Measurements from ENCODE around the gene RPS26.
"Not testable (repeated sequence)": the region's sequence is repeated elsewhere in the genome, so short reads cannot be mapped to it uniquely, and the experiment has no call there.

The RPS26 gene

DNA sequence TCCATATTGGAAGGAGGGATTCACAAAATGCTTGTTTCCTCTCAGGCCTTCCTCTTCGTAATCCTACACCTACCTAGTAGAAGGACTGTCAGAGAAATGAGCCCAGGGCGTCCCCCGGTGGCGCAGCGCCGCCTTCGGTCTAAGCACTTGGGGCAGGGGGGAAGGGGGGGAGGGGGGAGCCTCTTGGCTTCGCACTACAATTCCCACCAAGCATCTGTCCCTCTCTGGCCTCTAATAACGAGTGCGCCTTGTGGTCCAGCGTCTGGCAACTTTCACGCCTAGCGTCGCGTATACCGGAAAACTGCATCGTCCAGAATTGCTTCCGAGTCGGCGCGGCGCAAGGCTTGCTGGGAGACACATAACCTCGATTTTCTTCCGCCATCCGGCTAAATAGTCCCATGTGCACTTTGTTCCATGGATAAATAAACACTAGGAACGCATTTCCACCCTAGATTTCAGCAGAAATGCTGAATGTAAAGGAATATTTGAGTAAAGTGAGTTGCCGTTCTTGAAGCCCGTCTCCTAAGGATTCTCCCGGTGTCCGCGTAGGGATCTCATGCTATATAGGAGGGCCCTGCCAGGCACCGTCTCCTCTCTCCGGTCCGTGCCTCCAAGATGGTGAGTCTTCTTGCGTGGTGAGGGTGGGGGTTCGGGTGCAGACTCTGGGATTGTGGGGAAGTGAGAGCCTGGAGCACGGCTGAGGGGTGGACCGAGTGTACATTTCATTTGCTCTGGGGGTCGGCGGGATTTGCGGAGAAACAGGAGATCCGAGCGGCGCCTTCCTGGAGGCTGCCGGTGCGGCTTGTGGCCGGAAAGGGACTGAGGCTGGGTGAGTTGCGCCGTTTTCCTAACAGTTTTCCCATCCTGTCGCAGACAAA lies at the start of gene RPS26:
Gene RPS26, plus strand, starts transcription at position 367 of the 878 bp plus-strand sequence. Its CDS starts 249 bp downstream, at position 616.
- DNase-seq (ENCODE audit: extremely low read depth in 1 of 2, low read depth in 1 of 2) = peak; percentile 77 to 83

DNA sequence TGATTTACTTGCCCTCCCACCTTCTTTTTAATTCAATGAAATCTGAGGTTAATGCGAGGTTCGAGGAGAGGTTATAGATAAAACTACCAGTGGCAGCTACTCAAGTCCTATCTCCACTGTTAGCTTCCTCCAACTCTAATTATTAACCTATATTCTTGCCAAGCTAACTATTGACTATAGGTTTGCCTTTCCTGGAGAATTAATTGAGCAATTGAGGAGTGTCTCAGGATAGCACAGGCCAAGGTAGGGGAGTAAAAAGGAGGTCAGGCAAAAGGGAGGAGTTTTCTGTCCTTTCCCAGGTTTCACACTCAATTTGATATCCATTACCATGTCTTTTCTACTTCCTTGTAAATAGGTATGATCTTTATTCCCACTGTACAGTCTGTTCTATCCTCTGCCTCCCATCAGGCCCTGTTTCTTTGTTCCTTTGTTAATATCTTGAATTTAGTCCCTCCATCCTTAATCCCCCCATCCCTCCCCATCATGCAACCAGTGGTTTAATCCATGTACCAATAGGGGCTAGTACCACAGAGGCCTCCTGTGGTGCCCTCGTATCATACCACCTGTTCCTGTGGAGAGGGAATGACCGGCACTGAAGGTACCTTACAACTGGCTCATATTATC lies 48.4 kb upstream of the RPS26 start:
- DNase-seq (ENCODE audit: extremely low read depth in 1 of 2, low read depth in 1 of 2) = no peak

GRCh38 chr12:55995366-55995765 lies 46.4 kb upstream of the RPS26 start:
- DNase-seq (ENCODE audit: extremely low read depth in 1 of 2, low read depth in 1 of 2) = no peak

DNA sequence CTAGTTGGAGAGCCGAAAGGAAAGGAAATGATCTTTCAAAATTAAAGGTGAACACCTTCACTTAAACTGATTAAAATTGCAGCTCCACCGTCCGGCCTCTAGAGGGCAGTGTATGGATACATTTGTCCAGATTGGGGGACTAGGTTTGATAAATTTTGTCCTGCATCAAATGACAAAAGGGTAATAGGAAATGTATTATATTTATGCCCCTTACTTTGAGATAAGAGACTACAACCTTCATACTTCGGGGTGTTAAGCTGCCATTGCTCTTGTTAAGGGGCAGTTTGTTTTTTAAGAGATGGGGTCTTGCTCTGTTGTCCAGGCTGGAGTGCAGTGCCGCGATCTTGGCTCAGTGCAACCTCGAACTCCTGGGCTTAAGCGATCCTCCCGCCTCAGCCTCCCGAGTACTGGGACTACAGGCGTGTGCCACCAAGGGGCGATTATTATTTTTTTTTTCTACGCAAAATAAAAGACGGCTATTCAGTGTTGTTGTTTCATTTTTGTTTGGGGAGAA lies 45.5 kb upstream of the RPS26 start:
- DNase-seq (ENCODE audit: extremely low read depth in 1 of 2, low read depth in 1 of 2) = peak; percentile 28 to 37

DNA sequence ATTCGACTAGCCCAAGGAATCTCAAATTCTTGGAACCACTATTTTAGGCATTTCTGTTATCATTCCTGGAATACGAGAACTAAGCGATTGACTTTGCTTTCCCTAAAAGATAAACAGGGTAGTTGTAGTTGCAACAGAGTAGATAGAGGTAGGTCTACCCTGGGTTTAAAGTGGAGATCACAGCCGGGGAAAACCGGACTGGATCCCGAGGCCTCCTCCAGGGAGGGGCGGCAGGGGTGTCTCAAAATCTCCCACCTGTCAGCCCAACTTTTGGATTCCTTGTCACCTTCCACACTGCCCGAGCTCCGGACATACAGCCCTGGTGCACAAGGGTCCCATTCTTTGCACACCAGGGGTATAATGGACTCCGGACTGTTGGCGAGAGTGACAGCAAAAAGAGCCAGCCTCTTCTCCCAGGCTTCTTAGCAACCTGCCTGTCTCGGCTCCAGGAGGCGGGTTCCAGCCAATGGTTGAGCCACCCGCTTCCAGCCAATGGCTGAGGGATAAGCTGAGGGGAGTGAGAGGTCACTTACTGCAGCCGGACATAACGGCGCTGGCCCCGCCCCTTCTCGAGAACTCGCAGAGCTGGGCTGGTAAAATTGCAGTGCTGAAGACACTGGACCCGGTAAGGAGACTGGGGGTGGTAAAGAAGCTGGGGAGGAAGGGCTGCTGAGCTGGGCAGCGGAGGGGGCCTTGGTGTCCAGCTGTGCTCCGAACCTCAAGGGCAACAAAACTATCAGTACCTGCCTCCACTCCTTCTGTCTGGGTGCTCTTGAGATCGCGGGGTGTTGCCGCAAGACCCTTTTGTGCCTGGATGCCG lies 44.8 kb upstream of the RPS26 start, which contains the start of gene SUOX:
Gene SUOX, plus strand, starts transcription at position 562 of the 820 bp plus-strand sequence. CDS start 4,946 bp downstream, outside the sequence.
- no peak for DNase-seq (ENCODE audit: extremely low read depth in 1 of 2, low read depth in 1 of 2)

DNA sequence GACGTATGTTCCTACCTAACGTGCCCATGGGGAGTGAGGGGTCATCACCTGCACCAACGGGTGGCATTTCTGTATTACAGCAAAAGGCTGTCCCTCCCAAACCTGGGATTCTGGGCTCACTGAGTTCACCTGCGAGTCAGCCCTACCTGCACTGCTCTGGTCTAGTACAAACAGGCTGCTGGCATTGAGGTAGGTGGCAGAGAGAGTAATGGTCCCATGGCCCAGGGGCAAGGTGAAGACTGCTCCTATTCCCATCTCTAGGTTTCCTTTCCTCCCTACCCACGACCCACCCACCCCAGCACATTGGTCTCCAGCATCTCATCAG lies 44.2 kb upstream of the RPS26 start:
- DNase-seq (ENCODE audit: extremely low read depth in 1 of 2, low read depth in 1 of 2) = no peak

GRCh38 chr12:55999522-55999921 lies 42.2 kb upstream of the RPS26 start:
- DNase-seq (ENCODE audit: extremely low read depth in 1 of 2, low read depth in 1 of 2) = not testable (repeated sequence)

DNA sequence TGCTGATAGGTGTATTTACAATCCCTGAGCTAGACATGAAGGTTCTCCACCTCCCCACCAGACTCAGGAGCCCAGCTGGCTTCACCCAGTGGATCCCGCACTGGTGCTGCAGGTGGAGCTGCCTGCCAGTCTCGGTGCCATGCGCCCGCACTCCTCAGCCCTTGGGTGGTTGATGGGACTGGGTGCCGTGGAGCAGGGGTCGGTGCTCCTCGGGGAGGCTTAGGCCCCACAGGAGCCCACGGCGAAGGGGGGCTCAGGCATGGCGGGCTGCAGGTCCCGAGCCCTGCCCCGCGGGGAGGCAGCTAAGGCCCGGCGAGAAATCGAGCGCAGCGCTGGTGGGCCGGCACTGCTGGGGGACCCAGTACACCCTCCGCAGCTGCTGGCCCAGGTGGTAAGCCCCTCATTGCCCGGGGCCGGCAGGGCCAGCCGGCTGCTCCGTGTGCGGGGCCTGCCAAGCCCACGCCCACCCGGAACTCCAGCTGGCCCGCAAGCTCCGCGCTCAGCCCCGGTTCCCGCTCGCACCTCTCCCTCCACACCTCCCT lies 41.6 kb upstream of the RPS26 start:
- DNase-seq (ENCODE audit: extremely low read depth in 1 of 2, low read depth in 1 of 2) = not testable (repeated sequence)

GRCh38 chr12:56001487-56002100 lies 40.1 kb upstream of the RPS26 start:
- DNase-seq (ENCODE audit: extremely low read depth in 1 of 2, low read depth in 1 of 2) = no peak

DNA sequence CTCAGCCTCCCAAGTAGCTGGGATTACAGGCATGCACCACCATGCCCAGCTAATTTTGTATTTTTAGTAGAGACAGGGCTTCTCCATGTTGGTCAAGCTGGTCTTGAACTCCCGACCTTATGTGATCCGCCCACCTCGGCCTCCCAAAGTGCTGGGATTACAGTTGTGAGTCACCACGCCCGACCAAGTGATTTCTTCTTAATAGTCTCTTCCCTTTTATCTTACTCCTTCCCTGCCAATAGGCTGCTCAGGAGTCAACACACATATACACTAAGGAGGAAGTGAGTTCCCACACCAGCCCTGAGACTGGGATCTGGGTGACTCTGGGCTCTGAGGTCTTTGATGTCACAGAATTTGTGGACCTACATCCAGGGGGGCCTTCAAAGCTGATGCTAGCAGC lies 38.3 kb upstream of the RPS26 start:
- DNase-seq (ENCODE audit: extremely low read depth in 1 of 2, low read depth in 1 of 2) = not testable (repeated sequence)

GRCh38 chr12:56004211-56004610 lies 37.5 kb upstream of the RPS26 start:
- DNase-seq (ENCODE audit: extremely low read depth in 1 of 2, low read depth in 1 of 2) = no peak

DNA sequence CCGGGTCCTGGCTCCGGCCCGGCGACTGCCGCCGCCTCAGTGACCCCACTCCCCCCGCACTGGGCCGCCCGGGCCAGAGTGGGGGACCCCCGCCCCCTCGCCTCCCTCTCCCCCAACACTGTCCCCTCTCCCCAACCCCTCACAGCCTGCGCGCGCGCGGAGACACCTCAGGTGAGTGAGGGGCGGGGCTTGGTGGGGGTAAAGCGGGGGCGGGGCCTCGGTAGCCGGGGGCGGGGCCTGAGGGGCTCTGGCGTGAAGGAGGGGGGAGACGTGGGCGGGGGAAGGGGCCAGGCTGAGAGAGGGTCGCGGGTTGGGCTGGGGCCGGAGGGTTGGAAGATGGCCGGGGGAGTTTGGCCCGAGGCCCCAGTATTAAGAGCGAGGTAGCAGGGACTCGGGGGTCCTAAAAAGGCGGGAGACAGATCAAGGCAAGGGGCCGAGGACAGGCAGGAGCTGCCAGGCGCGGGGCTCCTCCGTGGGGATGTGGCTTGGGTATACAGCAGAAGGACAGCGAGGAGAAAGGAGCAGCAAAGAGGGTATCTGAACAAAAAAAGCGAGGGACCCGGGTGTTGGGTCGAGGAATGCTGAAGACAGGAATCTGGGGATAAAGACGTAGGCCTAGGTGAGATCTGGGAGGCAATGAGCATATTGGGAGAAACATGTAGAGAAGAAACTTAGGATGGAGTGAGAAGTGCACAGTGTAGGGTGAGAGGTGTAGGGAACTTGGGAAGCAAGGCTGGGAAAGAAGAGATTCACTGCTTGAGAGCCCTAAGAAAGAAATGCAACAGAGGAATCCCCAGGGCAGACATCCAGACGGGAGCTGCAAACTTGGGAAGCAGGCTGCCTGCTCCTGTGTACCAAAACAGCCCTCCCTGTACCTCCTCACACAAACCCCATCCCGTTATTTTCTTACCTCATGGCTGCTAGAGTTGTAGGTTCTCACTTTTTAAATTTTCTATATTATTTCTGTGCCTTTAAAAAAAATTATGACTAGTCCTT lies 33.9 kb upstream of the RPS26 start:
- peak; percentile 29 to 66 for DNase-seq (ENCODE audit: extremely low read depth in 1 of 2, low read depth in 1 of 2)

DNA sequence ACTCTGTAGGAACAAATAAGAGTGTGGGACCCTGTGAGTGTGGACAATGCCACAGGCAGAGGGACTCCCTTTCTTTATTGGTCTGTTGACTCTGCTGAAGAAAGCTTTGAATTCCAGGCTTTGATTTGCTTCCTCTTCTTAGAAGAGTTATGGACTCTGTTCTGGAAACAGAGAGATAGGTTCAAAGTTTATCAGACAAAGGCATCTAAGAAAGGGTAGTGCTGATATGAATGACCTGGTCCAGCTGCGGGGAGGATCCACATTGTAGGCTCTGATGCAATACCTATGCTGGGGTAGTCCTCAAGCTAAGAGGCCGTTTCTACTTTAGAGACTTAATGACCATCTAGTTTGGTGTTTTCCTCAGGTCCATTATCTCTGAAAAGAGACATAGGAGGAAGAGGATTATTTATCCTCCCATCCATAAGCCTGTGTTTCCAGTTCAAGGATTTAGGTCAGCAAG lies 31.6 kb upstream of the RPS26 start:
- no peak for DNase-seq (ENCODE audit: extremely low read depth in 1 of 2, low read depth in 1 of 2)

GRCh38 chr12:56011509-56012090 lies 30.1 kb upstream of the RPS26 start:
- DNase-seq (ENCODE audit: extremely low read depth in 1 of 2, low read depth in 1 of 2) = no peak

DNA sequence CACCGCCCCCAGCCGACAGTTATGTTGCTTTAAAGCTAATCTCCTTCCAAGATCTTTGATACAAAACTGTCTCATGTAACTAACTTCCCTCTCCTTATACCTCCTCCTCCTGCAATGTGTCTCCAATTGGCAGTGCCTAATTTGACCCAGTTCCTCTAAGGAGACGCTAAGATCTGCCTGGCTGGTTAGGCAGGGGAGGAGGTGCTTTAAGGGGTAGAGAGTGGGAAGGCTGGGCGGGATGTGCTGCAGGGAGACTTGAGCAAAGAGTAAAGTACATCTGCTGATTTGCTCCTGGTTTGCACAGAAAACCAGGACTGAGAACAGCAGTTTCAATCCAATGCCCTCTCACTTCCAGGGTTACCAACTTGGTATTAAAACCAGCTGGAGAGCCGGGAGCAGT lies 28.2 kb upstream of the RPS26 start:
- no peak for DNase-seq (ENCODE audit: extremely low read depth in 1 of 2, low read depth in 1 of 2)

DNA sequence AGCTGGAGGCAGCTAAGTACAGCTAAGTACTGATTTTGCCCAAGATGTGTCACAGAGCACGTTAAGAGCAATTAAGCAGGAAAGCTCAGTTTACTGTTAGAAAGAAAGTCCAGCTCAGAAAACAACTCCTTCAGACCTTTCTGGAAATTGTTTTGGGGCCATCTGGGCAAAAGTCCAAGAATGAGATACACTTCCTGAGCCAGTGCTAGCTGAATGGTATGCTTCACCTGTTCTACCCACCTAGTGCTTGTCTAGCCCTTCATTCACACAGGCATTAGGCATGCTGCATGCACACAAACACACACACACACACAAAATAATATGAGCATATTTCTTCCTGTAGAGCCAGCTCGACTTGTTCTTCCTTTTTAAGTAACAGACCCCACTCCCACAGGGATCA lies 27.5 kb upstream of the RPS26 start:
- DNase-seq (ENCODE audit: extremely low read depth in 1 of 2, low read depth in 1 of 2) = no peak

DNA sequence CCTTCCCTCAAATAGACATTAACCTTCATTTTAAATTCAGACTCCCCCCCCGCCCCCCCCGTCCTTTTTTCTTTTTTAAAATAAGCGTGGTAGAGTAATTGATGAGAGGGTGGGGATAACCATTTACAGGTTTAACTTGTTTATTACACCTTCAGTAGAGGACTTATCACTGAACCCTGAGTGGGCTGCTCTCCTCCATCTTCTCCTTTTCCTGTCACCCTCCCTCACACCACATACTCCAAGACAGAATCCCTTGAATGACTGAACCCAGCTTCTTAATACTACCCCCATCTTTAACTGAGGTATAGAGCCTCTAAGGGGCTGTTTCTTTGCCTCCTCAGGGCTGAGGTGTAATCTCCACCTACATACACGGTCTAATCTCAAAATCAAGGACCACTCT lies 24.5 kb upstream of the RPS26 start:
- no peak for DNase-seq (ENCODE audit: extremely low read depth in 1 of 2, low read depth in 1 of 2)

- DNase-seq (ENCODE audit: extremely low read depth in 1 of 2, low read depth in 1 of 2) = no peak
Observed at GRCh38 chr12:56018356-56018755, 23.4 kb upstream of the RPS26 start.
